GM21526 (cell line): ENCODE measurements around the gene GRM2.
"Not testable (repeated sequence)": the region's sequence is repeated elsewhere in the genome, so short reads cannot be mapped to it uniquely, and the experiment has no call there.

ENCODE experiments used
- ATAC-seq: cut with Tn5 transposase; IDR thresholded peaks from one replicate; pipeline ENCODE4 v1.9.1; 2021; ENCODE audit warnings: moderate library complexity; ENCODE audit not compliant: unreplicated experiment, low FRiP score

The GRM2 gene

GRCh38 chr3:51719410-51720025 lies 12.7 kb downstream of the GRM2 start:
- no peak for ATAC-seq

DNA sequence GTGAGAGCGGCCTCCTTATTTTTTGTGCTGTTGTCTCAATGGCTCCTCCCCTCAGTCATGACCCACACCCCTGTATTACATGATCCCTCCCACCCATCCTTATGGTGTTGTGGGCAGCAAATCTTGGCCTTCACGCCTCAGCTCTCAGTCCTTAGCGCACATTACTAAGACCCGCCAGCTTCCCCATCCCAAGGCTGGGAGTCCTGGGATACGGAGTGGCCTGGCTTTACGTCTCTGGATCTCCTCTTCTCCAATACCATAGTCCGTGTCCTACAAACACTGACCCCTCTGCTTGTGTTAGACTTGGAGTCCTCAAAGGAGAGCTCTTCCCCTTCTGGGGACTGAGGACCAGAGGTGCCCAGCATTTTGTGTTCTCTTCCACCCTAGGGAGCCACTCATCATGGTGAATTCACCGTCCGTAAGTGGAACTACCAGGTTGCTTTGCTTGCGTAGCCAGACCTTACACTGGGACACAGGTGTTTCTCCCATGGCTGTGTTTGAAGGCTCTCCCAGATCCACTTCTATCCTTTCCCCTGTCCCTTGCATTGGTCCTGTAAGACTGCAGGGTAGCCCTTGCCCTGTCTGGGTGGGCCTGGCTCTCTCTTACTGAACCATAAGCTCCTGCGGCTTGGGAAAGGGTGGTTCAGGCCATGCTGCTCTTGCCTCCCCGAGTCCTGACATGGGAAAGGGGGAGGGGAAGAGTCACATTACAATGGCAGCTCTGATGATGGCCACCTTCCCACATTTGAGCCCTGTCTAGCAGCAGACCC lies 13.6 kb downstream of the GRM2 start:
- no peak for ATAC-seq

GRCh38 chr3:51721062-51721745 lies 14.3 kb downstream of the GRM2 start:
- no peak for ATAC-seq

DNA sequence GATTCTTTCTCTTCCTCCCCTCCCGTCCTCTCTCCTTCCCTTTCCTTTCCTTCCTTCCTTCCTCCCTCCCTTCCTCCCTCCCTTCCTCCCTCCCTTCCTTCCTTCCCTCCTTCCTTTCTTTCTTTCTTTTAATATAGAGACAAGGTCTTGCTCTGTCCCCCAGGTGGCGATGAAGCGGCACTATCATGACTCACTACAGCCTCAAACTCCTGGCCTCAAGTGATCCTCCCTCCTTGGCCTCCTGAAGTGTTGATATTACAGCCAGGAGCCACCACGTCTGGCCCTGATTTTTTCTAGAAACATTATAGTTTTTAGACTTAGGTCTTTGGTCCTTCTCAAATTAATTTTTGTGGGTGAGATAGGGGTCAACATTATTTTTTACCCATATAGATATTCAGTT lies 15.5 kb downstream of the GRM2 start:
- ATAC-seq: no peak

GRCh38 chr3:51727500-51727899 lies 20.6 kb downstream of the GRM2 start:
- ATAC-seq: no peak

DNA sequence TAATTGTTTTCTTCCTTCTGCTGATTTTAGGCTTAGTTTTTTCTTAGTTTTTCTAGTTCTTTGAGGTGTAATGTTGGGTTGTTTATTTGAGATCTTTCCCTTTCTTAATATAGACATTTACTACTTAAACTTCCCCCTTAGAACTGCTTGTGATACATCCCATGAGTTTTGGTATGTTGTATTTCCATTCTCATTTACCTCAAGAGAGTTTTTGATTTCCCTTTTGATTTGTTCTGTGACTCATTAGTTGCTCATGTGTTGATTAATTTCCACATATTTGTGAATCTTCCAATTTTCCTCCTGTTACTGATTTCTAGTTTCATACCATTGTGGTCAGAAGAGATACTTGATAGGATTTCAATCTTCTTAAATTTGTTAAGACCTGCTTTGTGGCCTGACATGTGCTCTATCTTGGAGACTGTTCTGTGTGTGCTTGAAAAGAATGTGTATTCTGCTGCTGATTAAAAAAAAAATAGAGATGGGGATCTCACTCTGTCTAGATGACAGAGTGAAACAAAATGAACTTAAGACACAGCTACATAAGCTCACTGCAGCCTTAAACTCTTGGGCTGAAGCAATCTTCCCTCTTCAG lies 22.3 kb downstream of the GRM2 start:
- ATAC-seq: no peak

- no peak for ATAC-seq
Observed at GRCh38 chr3:51733859-51734571, 27.1 kb downstream of the GRM2 start.

DNA sequence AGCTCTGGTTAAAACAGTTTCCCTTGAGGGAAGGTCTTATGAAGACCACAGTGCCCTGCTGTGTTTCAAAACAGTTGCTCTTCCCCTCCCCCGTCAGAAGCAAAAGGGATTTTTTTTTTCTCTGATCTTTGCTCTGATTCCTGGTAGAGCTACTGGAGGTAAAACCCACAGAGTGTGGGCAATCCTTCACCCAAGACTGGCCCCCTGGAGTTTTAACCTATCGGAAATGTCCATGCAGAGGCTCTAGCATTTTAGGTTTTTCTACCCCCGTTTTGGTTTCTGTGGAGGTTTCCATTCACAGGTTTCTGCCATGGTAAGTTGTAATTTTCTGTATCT lies 27.7 kb downstream of the GRM2 start:
- ATAC-seq: no peak

GRCh38 chr3:51735039-51735438 lies 28.2 kb downstream of the GRM2 start:
- no peak for ATAC-seq

DNA sequence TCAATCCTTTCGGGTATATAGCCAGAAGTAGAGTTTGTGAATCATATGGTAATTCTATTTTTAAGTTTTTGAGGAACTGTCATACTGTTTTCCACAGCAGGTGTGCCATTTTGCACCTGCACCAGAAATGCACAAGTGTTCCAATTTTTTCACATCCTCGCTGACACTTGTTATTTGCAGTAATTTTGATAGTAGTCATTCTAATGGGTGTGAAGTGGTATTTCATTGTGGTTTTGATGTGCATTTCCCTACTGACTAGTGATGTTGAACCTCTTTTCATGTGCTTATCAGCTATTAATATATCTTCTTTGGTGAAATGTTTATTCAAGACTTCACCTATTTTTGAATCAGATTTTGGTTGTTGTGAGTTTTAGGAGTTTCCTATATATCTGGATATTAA lies 29.1 kb downstream of the GRM2 start:
- ATAC-seq: no peak

GRCh38 chr3:51739110-51739509 lies 32.2 kb downstream of the GRM2 start:
- ATAC-seq: no peak

DNA sequence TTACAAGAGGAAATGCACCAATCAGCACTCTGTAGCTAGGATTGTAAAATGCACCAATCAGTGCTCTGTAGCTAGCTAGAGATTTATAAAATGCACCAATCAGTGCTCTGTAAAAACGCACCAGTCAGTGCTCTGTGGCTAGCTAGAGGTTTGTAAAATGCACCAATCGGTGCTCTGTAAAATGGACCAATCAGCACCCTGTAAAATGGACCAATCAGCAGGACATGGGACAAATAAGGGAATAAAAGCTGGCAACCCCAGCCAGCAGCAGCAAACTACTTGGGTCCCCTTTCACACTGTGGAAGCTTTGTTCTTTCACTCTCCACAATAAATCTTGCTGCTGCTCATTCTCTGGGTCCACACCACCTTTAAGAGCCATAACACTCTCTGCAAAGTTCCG lies 35.5 kb downstream of the GRM2 start:
- not testable (repeated sequence) for ATAC-seq

DNA sequence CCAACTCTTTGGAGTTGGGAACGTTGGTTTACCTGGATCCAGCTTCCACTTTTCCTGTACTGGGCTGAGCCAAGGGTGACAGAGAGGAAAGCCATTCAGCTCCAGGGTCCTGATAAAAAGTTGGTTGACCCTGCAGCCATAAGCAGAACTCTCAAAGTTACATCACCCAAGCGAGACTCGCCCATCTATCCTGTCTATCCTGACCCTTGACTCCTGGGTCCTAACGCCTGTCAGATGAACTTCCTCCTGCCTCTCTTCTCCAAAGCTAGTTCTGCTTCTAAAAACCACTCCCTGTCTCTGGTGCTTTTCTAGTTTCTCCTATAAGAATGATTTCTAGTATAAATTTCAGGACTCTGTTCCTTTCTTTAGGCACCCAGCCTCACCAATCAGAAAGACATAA lies 36.1 kb downstream of the GRM2 start:
- ATAC-seq: not testable (repeated sequence)

- no peak for ATAC-seq
Observed at GRCh38 chr3:51747840-51748239, 41.0 kb downstream of the GRM2 start.

DNA sequence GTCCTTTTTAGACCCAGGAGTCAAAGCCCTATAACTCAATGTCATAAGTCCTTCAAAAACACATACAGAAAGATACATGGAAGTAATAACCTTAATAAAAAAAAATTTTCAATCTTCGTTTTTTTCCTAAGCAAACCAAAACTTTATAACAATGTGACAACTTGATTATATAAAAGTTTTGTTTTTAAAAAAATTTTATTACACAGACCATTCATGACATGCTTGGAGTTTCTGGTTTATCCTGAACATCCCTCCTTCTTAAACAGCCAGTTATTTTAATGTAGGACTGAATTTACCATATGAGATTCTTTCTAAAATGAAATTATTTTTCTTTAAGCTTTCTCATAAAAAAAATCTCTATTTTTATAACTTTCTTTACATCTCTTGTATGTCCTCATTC lies 41.5 kb downstream of the GRM2 start:
- no peak for ATAC-seq

DNA sequence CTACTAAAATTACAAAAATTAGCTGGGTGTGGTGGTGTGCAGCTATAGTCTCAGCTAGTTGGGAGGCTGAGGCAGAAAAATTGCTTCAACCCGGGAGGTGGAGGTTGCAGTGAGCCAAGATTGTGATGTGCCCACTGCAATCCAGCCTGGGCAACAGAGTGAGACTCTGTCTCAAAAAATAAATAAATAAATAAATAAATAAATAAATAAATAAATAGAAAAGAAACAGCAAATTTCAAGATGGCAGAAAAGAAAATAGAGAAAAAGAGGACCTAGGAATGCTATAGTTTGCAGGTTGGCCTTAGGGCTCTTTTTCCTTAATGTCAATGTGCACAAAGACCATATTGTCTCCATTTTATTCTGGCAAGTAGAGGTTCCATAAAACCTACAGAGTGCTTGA lies 44.0 kb downstream of the GRM2 start:
- no peak for ATAC-seq

DNA sequence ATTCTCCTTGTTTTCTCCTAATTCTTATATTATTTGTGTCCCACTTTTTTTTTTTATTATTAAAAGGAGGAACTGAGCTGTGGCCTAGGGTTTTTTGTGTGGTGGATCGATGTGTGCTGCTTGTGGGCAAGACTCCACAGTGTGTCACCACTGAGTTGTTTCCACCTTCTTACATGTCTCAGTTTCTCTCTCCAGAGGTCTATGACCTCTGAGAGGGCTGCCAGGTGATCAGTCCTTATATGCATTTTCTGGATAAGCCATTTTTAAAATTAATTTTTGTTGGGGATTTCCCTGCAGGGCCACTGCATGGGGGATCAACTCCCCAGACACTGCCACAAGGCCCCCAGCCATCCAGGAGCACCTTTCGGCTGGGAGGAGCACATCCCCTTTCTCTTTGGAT lies 44.4 kb downstream of the GRM2 start:
- no peak for ATAC-seq

- not testable (repeated sequence) for ATAC-seq
Observed at GRCh38 chr3:51753763-51754750, 47.2 kb downstream of the GRM2 start.

GRCh38 chr3:51759203-51759602 lies 52.3 kb downstream of the GRM2 start:
- ATAC-seq: no peak
